Measurements from ENCODE around the gene BMP2K. TPM values are rescaled to one million over a fixed set of nuclear protein-coding genes. Genes with fewer than 3 reads are reported as not detected.
"Not testable (repeated sequence)": the region's sequence is repeated elsewhere in the genome, so short reads cannot be mapped to it uniquely, and the experiment has no call there.

The BMP2K gene
- total and polyA plus RNA-seq, 4 donors, result 4.4 to 138 (median 19.3) TPM

- Histone ChIP-seq H3K9me3 (ENCODE audit: control insufficient read depth in 4 of 4, low read length in 3 of 4) (no peaks in the 10 kb centered on the region), H3K27me3 (ENCODE audit: control insufficient read depth in 4 of 4, insufficient read depth in 4 of 4, low read length in 3 of 4) (no peaks in the 10 kb centered on the region), H3K4me1 (ENCODE audit: control insufficient read depth in 4 of 4, insufficient read depth in 4 of 4, low read length in 3 of 4) (peaks cover 0 to 22% (median 6%) of the 10 kb centered on the region in 4 donors), H3K27ac (ENCODE audit: low read depth in 1 of 2, low read length in 2 of 2) (no peak overlapping the region), H3K4me3 (ENCODE audit: low read depth in 1 of 3, low read length in 3 of 3) (no peak overlapping the region), H3K36me3 (ENCODE audit: control insufficient read depth in 4 of 4, insufficient read depth in 3 of 4, low read depth in 1 of 4, low read length in 3 of 4) (peaks cover 0 to 2% (median 0%) of the 10 kb centered on the region in 4 donors), H3K9ac (ENCODE audit: low read depth in 1 of 2, low read length in 2 of 2) (peak overlapping the region in 1 of 2 donors; percentile 45)
- DNase-seq (ENCODE audit: low spot score), result no peak
- TF ChIP-seq EGR1 (IDR thresholded peaks at IDR 0.05; ENCODE audit: low read depth in 2 of 2) (no peak), CTCF (IDR thresholded peaks at IDR 0.05; ENCODE audit: low read depth, low read length, missing input control) (peak; percentile 75), RAD21 (IDR thresholded peaks at IDR 0.05) (peak; percentile 93 to 94), FOXA2 (IDR thresholded peaks at IDR 0.05) (no peak), HNF4A (conservative IDR thresholded peaks at IDR 0.05) (peak in 1 of 2 donors; percentile 18)
- WGBS, result 32% methylated on average over 3 of the region's 3 CpGs
Observed at GRCh38 chr4:78864405-78865024, 88.4 kb downstream of the BMP2K start.

- Histone ChIP-seq H3K9me3 (ENCODE audit: control insufficient read depth in 4 of 4, low read length in 3 of 4) (no peaks in the 10 kb centered on the region), H3K36me3 (ENCODE audit: control insufficient read depth in 4 of 4, insufficient read depth in 3 of 4, low read depth in 1 of 4, low read length in 3 of 4) (no peaks in the 10 kb centered on the region), H3K9ac (ENCODE audit: low read depth in 1 of 2, low read length in 2 of 2) (no peak overlapping the region), H3K4me3 (ENCODE audit: low read depth in 1 of 3, low read length in 3 of 3) (no peak overlapping the region), H3K27ac (ENCODE audit: low read depth in 1 of 2, low read length in 2 of 2) (no peak overlapping the region), H3K4me1 (ENCODE audit: control insufficient read depth in 4 of 4, insufficient read depth in 4 of 4, low read length in 3 of 4) (peaks cover 0 to 22% (median 6%) of the 10 kb centered on the region in 4 donors), H3K27me3 (ENCODE audit: control insufficient read depth in 4 of 4, insufficient read depth in 4 of 4, low read length in 3 of 4) (no peaks in the 10 kb centered on the region)
- WGBS, result 42% methylated on average over 2 of the region's 2 CpGs
- no peak for DNase-seq (ENCODE audit: low spot score)
- TF ChIP-seq FOXA1 (IDR thresholded peaks at IDR 0.05) (no peak), JUND (IDR thresholded peaks at IDR 0.05) (no peak), SP1 (IDR thresholded peaks at IDR 0.05) (peak; percentile 66), FOXA2 (IDR thresholded peaks at IDR 0.05) (no peak), YY1 (IDR thresholded peaks at IDR 0.05) (no peak), TAF1 (conservative IDR thresholded peaks at IDR 0.05) (no peak), REST (IDR thresholded peaks at IDR 0.05) (no peak), HNF4A (conservative IDR thresholded peaks at IDR 0.05) (peak; percentile 84), MAX (IDR thresholded peaks at IDR 0.05) (no peak), ZBTB33 (IDR thresholded peaks at IDR 0.05) (no peak), RXRA (IDR thresholded peaks at IDR 0.05) (peak; percentile 40 to 66), GABPA (IDR thresholded peaks at IDR 0.05 in 1 of 2, conservative IDR thresholded peaks at IDR 0.05 in 1 of 2) (no peak), CTCF (IDR thresholded peaks at IDR 0.05; ENCODE audit: low read depth, low read length, missing input control) (no peak), ATF3 (IDR thresholded peaks at IDR 0.05) (no peak), EGR1 (IDR thresholded peaks at IDR 0.05; ENCODE audit: low read depth in 2 of 2) (no peak), NR2F2 (IDR thresholded peaks at IDR 0.05) (no peak), RAD21 (IDR thresholded peaks at IDR 0.05) (peak; percentile 7 to 20), HNF4G (IDR thresholded peaks at IDR 0.05) (no peak)
Observed at GRCh38 chr4:78865451-78865850, 89.3 kb downstream of the BMP2K start.

GRCh38 chr4:78868712-78869111 is 92.6 kb downstream of the BMP2K start:
- not testable (repeated sequence) for H3K27me3 ChIP-seq (ENCODE audit: control insufficient read depth in 4 of 4, insufficient read depth in 4 of 4, low read length in 3 of 4); H3K9me3 ChIP-seq (ENCODE audit: control insufficient read depth in 4 of 4, low read length in 3 of 4); H3K9ac ChIP-seq (ENCODE audit: low read depth in 1 of 2, low read length in 2 of 2); H3K4me1 ChIP-seq (ENCODE audit: control insufficient read depth in 4 of 4, insufficient read depth in 4 of 4, low read length in 3 of 4); DNase-seq (ENCODE audit: low spot score); H3K4me3 ChIP-seq (ENCODE audit: low read depth in 1 of 3, low read length in 3 of 3); H3K27ac ChIP-seq (ENCODE audit: low read depth in 1 of 2, low read length in 2 of 2)
- H3K36me3 ChIP-seq (ENCODE audit: control insufficient read depth in 4 of 4, insufficient read depth in 3 of 4, low read depth in 1 of 4, low read length in 3 of 4), result peaks cover 7 to 23% (median 21%) of the 10 kb centered on the region in 4 donors
- WGBS, result 95% methylated on average over 5 of the region's 5 CpGs
